CD4-positive, alpha-beta T cell treated with Interferon alpha-2 for 1 hour (primary cell): ENCODE data around the gene SEC61A1.

Experiments used
- DNase-seq, 2 donors: peaks; one replicate each; pipeline ENCODE4 v3.0.0-alpha.2; 2020 to 2022

The SEC61A1 gene

GRCh38 chr3:128051837-128052594, at the start of gene SEC61A1:
SEC61A1 (plus strand) TSS chr3:128052437; CDS start chr3:128052553, 116 bp downstream.
- DNase-seq = peak; percentile 93 to 96

GRCh38 chr3:128004661-128005060, 47.6 kb upstream of the SEC61A1 start:
- DNase-seq = no peak

GRCh38 chr3:128006061-128007032, 45.9 kb upstream of the SEC61A1 start:
- no peak for DNase-seq

GRCh38 chr3:128007033-128007424, 45.2 kb upstream of the SEC61A1 start:
- no peak for DNase-seq

- DNase-seq = no peak
These were observed 42.0 kb upstream of the SEC61A1 start for GRCh38 chr3:128009952-128010846.

GRCh38 chr3:128011140-128011539, 41.1 kb upstream of the SEC61A1 start:
- peak in 1 of 2 donors; percentile 1 for DNase-seq

- DNase-seq = no peak
These were observed 40.2 kb upstream of the SEC61A1 start for GRCh38 chr3:128012050-128012449.

GRCh38 chr3:128014548-128014947, 37.7 kb upstream of the SEC61A1 start:
- no peak for DNase-seq

GRCh38 chr3:128016502-128016901, 35.7 kb upstream of the SEC61A1 start:
- no peak for DNase-seq

GRCh38 chr3:128021768-128022372, 30.4 kb upstream of the SEC61A1 start:
- no peak for DNase-seq

- no peak for DNase-seq
These were observed 19.1 kb upstream of the SEC61A1 start for GRCh38 chr3:128033102-128033501.

GRCh38 chr3:128036119-128036518, 16.1 kb upstream of the SEC61A1 start:
- no peak for DNase-seq

- DNase-seq = no peak
These were observed 12.2 kb upstream of the SEC61A1 start for GRCh38 chr3:128040041-128040440.

GRCh38 chr3:128040660-128041059, 11.6 kb upstream of the SEC61A1 start:
- DNase-seq = no peak

GRCh38 chr3:128041344-128041743, 10.9 kb upstream of the SEC61A1 start:
- no peak for DNase-seq

- no peak for DNase-seq
These were observed 1.6 kb upstream of the SEC61A1 start for GRCh38 chr3:128050597-128050996.

GRCh38 chr3:128051459-128051836, 789 bp upstream of the SEC61A1 start:
- no peak for DNase-seq

GRCh38 chr3:128052595-128053351, 536 bp downstream of the SEC61A1 start:
- no peak for DNase-seq

GRCh38 chr3:128053614-128054013, 1.4 kb downstream of the SEC61A1 start:
- DNase-seq = no peak

GRCh38 chr3:128054367-128054766, 2.1 kb downstream of the SEC61A1 start:
- no peak for DNase-seq

- no peak for DNase-seq
These were observed 4.0 kb downstream of the SEC61A1 start for GRCh38 chr3:128056258-128056657.
